ENCODE results near the gene ARNT2. TPM values are rescaled to one million over a fixed set of nuclear protein-coding genes. Genes with fewer than 3 reads are reported as not detected.

The ARNT2 gene
- polyA plus RNA-seq, 1 of the 3 experiments (the other 2 are of a cell fraction), result 17.0 TPM

GRCh38 chr15:80491163-80491847 lies 87.1 kb downstream of the ARNT2 start:
- Histone ChIP-seq H3K36me3 (replicated peaks in 1 of 2; ENCODE audit: control insufficient read depth in 1 of 2, insufficient read depth in 2 of 2, low read length in 1 of 2) (no peaks in the 10 kb centered on the region), H3K9me2 (no peaks in the 10 kb centered on the region), H3K4me3 (ENCODE audit: low read depth in 2 of 2, low read length in 1 of 2) (no peak overlapping the region), H3F3A (replicated peaks; ENCODE audit: insufficient read depth) (peaks cover 27% of the 10 kb centered on the region), H3K4me2 (no peak overlapping the region), H3K9ac (no peak overlapping the region), H4K20me1 (ENCODE audit: insufficient read depth) (no peaks in the 10 kb centered on the region), H3K79me2 (ENCODE audit: insufficient read depth) (no peaks in the 10 kb centered on the region), H3K4me1 (ENCODE audit: control insufficient read depth in 1 of 2, insufficient read depth in 2 of 2, low read depth in 1 of 2, low read length in 1 of 2) (peaks cover 3 to 39% of the 10 kb centered on the region in 2 experiments), H2AFZ (ENCODE audit: low read depth) (no peak overlapping the region), H3K27ac (ENCODE audit: low read depth in 2 of 2, low read length in 1 of 2) (no peak overlapping the region), H3K27me3 (ENCODE audit: insufficient read depth) (no peaks in the 10 kb centered on the region), H3K9me3 (no peaks in the 10 kb centered on the region)
- ChIA-PET CTCF (interaction anchor here (0.8 kb wide), 1 partner anchor 77 kb away, joined by 3 read pairs; no protein-coding TSS in a partner anchor), POLR2A (no interaction called here)
- TF ChIP-seq RXRA (IDR thresholded peaks at IDR 0.05; ENCODE audit: borderline replicate concordance, low read depth), result no peak
- TF ChIP-seq TAF1 (IDR thresholded peaks at IDR 0.05; ENCODE audit: borderline replicate concordance, low read depth, low read length), result no peak
- TF ChIP-seq CHD2 (IDR thresholded peaks at IDR 0.05; ENCODE audit: low read length, partially characterized antibody), result no peak
- no peak for TF ChIP-seq REST (IDR thresholded peaks at IDR 0.05; ENCODE audit: low read depth, low read length)
- DNase-seq, result no peak
- WGBS (ENCODE audit: low lambda C conversion rate), result 98% methylated on average over 7 of the region's 7 CpGs

GRCh38 chr15:80492409-80492808 lies 88.2 kb downstream of the ARNT2 start:
- H3K9me3 ChIP-seq, result no peaks in the 10 kb centered on the region
- no peak overlapping the region for H2AFZ ChIP-seq (ENCODE audit: low read depth)
- CTCF ChIA-PET, result interaction anchor here (1.0 kb wide), 1 partner anchor 17 kb away, joined by 3 read pairs; no protein-coding TSS in a partner anchor
- POLR2A ChIA-PET, result no interaction called here
- no peak overlapping the region for H3K9ac ChIP-seq
- peaks cover 3 to 39% of the 10 kb centered on the region in 2 experiments for H3K4me1 ChIP-seq (ENCODE audit: control insufficient read depth in 1 of 2, insufficient read depth in 2 of 2, low read depth in 1 of 2, low read length in 1 of 2)
- H3K9me2 ChIP-seq, result no peaks in the 10 kb centered on the region
- H3K79me2 ChIP-seq (ENCODE audit: insufficient read depth), result no peaks in the 10 kb centered on the region
- no peak for DNase-seq
- peaks cover 27% of the 10 kb centered on the region for H3F3A ChIP-seq (replicated peaks; ENCODE audit: insufficient read depth)
- no peaks in the 10 kb centered on the region for H3K27me3 ChIP-seq (ENCODE audit: insufficient read depth)
- H3K4me3 ChIP-seq (ENCODE audit: low read depth in 2 of 2, low read length in 1 of 2), result no peak overlapping the region
- no peak overlapping the region for H3K4me2 ChIP-seq
- H3K36me3 ChIP-seq (replicated peaks in 1 of 2; ENCODE audit: control insufficient read depth in 1 of 2, insufficient read depth in 2 of 2, low read length in 1 of 2), result no peaks in the 10 kb centered on the region
- TF ChIP-seq RAD21 (IDR thresholded peaks at IDR 0.05; ENCODE audit: low read length) (no peak), PBX3 (IDR thresholded peaks at IDR 0.05) (peak; percentile 55)
- WGBS (ENCODE audit: low lambda C conversion rate), result 85% methylated on average over 2 of the region's 2 CpGs
- no peak overlapping the region for H3K27ac ChIP-seq (ENCODE audit: low read depth in 2 of 2, low read length in 1 of 2)
- no peaks in the 10 kb centered on the region for H4K20me1 ChIP-seq (ENCODE audit: insufficient read depth)
